Adrenal gland (tissue), 12 donors: Measurements from ENCODE around the gene MCOLN2. TPM values are rescaled to one million over a fixed set of nuclear protein-coding genes. Genes with fewer than 3 reads are reported as not detected.

Source experiments
- DNase-seq, 7 donors: peaks; one replicate each; pipeline ENCODE4 v3.0.0-alpha.2; 2019 to 2020
- H3K27ac ChIP-seq, 5 donors: fragments of 200-600 bp; sonication (generic) in 4 of 5; 1 replicate in 3 of 5; 2 replicates in 2 of 5; pipeline versions ENCODE4 v1.5.1 to v1.8.0; 2016 to 2020; ENCODE audit warnings: mild to moderate bottlenecking in 1 of 5
- H3K27me3 ChIP-seq: fragments of 200-600 bp; 2 replicates; pipeline ENCODE4 v1.8.0; 2021
- H3K36me3 ChIP-seq, 2 donors: fragments of 200-600 bp; replicated peaks in 1 of 2; 1 replicate in 1 of 2; 2 replicates in 1 of 2; pipeline versions ENCODE4 v1.5.1 to v1.8.0; 2018 to 2022
- H3K4me1 ChIP-seq, 2 donors: fragments of 200-600 bp; replicated peaks in 1 of 2; 1 replicate in 1 of 2; 2 replicates in 1 of 2; pipeline versions ENCODE4 v1.5.1 to v1.8.0; 2018 to 2021
- H3K4me3 ChIP-seq, 4 donors: fragments of 200-600 bp; sonication (generic) in 3 of 4; one replicate each; pipeline ENCODE4 v1.5.1; 2016 to 2018
- H3K9me3 ChIP-seq, 3 donors: fragments of 200-600 bp; sonication (generic) in 1 of 3; replicated peaks in 1 of 3; 1 replicate in 2 of 3; 2 replicates in 1 of 3; pipeline versions ENCODE4 v1.5.1 to v1.8.0; 2016 to 2021
- POLR2A ChIP-seq, 2 donors: fragments of 450-650 bp; IDR thresholded peaks; one replicate each; pipeline ENCODE4 v1.6.1; 2017; ENCODE audit warnings: antibody characterized with exemption in 2 of 2, mild to moderate bottlenecking in 2 of 2, moderate library complexity in 1 of 2
- WGBS, 4 donors: extraction: QIAGEN DNeasy Blood & Tissue Kit in 2 of 4; methylation state at CpG; one replicate each; pipeline versions ENCODE4 v1.1.5 to v1.1.7; 2013 to 2017; 5-methylcytosine and 5-hydroxymethylcytosine counted together
- intact Hi-C, 2 donors: fragments of 100-400 bp; cut with DNase I; formaldehyde crosslinking; loops; one replicate each; pipeline versions ENCODE4 v1.14.1 to v1.15.0; 2022 to 2023
- polyA plus RNA-seq, 3 donors: library from polyadenylated mRNA; stranded (reverse); fragments of 200-250 nt in 2 of 3; fragments of 350-450 nt in 1 of 3; fragmentation: Illumina TruSeq in 1 of 3; extraction: RNeasy Lipid Tissue Mini Kit (QIAGEN cat#74804) in 1 of 3; gene quantifications; one replicate each; pipeline ENCODE4 v1.2.3, GENCODE V29; 2013 to 2014
- total RNA-seq, 9 donors: library from RNA; depleted of rRNA in 4 of 9; stranded (reverse); fragments of >200 nt in 4 of 9; fragments of 120-200 nt in 1 of 9; fragmentation: NEBNext Ultra II Directional in 1 of 9; extraction: Animal tissue kit (Norgen Biotek cat#: 25700) in 1 of 9; gene quantifications; one replicate each; pipeline versions ENCODE4 v1.1.0 to v1.2.4, GENCODE V29; 2013 to 2023
- TF ChIP-seq, protein P1 (sequence below), 6 experiments: fragments of 450-650 bp in 4 of 6; fragments of 200-600 bp in 2 of 6; sonication (generic) in 1 of 6; IDR thresholded peaks; 1 replicate in 5 of 6; 2 replicates in 1 of 6; pipeline versions ENCODE4 v1.5.1 to v1.8.0; 2016 to 2021; ENCODE audit warnings: antibody characterized with exemption in 6 of 6, mild to moderate bottlenecking in 2 of 6, moderate library complexity in 1 of 6
- donor health status: healthy with polysubstance abuse.
- donor health status: Bipolar disorder and iron deficiency.
- donor health status: DM: yes; HTN: yes; CAD: no.
- donor health status: DM: no; HTN: no; CAD: no.
- donor health status: DM: no; HTN: no; CAD: no.
- donor health status: DM: yes; HTN: yes; CAD: no.

The MCOLN2 gene
- total and polyA plus RNA-seq, 12 donors = 0.89 to 40.1 (median 14.8) TPM

- Histone ChIP-seq H3K36me3 (no peaks in the 10 kb centered on the region), H3K4me3 (no peak overlapping the region), H3K27me3 (no peaks in the 10 kb centered on the region), H3K9me3 (no peaks in the 10 kb centered on the region), H3K27ac (no peak overlapping the region), H3K4me1 (no peaks in the 10 kb centered on the region)
- DNase-seq = no peak
- intact Hi-C loops = no loop called here
- no peak for TF ChIP-seq POLR2A (IDR thresholded peaks at IDR 0.05)
- TF ChIP-seq, protein P1, sequence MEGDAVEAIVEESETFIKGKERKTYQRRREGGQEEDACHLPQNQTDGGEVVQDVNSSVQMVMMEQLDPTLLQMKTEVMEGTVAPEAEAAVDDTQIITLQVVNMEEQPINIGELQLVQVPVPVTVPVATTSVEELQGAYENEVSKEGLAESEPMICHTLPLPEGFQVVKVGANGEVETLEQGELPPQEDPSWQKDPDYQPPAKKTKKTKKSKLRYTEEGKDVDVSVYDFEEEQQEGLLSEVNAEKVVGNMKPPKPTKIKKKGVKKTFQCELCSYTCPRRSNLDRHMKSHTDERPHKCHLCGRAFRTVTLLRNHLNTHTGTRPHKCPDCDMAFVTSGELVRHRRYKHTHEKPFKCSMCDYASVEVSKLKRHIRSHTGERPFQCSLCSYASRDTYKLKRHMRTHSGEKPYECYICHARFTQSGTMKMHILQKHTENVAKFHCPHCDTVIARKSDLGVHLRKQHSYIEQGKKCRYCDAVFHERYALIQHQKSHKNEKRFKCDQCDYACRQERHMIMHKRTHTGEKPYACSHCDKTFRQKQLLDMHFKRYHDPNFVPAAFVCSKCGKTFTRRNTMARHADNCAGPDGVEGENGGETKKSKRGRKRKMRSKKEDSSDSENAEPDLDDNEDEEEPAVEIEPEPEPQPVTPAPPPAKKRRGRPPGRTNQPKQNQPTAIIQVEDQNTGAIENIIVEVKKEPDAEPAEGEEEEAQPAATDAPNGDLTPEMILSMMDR (IDR thresholded peaks at IDR 0.05) = no peak
Measured at GRCh38 chr1:84985365-84985764, 11.5 kb downstream of the MCOLN2 start.

GRCh38 chr1:84982395-84982794 is 14.5 kb downstream of the MCOLN2 start:
- H3K4me3 ChIP-seq = no peak overlapping the region
- no peaks in the 10 kb centered on the region for H3K4me1 ChIP-seq
- 87 to 93% (median 90%) methylated on average over 2 of the region's 2 CpGs for WGBS, 4 donors

GRCh38 chr1:84975035-84975434 is 21.9 kb downstream of the MCOLN2 start:
- Histone ChIP-seq H3K27me3 (no peaks in the 10 kb centered on the region), H3K36me3 (no peaks in the 10 kb centered on the region), H3K4me3 (no peak overlapping the region), H3K4me1 (peaks cover 12 to 16% of the 10 kb centered on the region in 2 donors), H3K27ac (no peak overlapping the region), H3K9me3 (no peaks in the 10 kb centered on the region)
- 50 to 63% (median 61%) methylated on average over 2 of the region's 2 CpGs for whole genome bisulfite sequencing, 4 donors
- TF ChIP-seq, protein P1 (IDR thresholded peaks at IDR 0.05) = no peak
- TF ChIP-seq POLR2A (IDR thresholded peaks at IDR 0.05) = no peak
- intact Hi-C loops = no loop called here
- DNase-seq = no peak

More at GRCh38 chr1:84982395-84982794, 14.5 kb downstream of the MCOLN2 start:
- Histone ChIP-seq H3K27me3 (no peaks in the 10 kb centered on the region), H3K9me3 (no peaks in the 10 kb centered on the region), H3K36me3 (no peaks in the 10 kb centered on the region), H3K27ac (no peak overlapping the region)
- intact Hi-C loops = no loop called here
- TF ChIP-seq, protein P1 (IDR thresholded peaks at IDR 0.05) = no peak
- DNase-seq = no peak

GRCh38 chr1:84973498-84974334 is 23.2 kb downstream of the MCOLN2 start:
- TF ChIP-seq, protein P1 (IDR thresholded peaks at IDR 0.05) = no peak
- no peak for TF ChIP-seq POLR2A (IDR thresholded peaks at IDR 0.05)
- no peak for DNase-seq
- WGBS, 4 donors = 84 to 91% (median 86%) methylated on average over 7 of the region's 7 CpGs

More at GRCh38 chr1:84973498-84974334, 23.2 kb downstream of the MCOLN2 start:
- no peak overlapping the region for H3K4me3 ChIP-seq
- intact Hi-C loops = no loop called here
- no peaks in the 10 kb centered on the region for H3K36me3 ChIP-seq
- H3K27me3 ChIP-seq = no peaks in the 10 kb centered on the region
- H3K4me1 ChIP-seq = peaks cover 12 to 16% of the 10 kb centered on the region in 2 donors
- no peaks in the 10 kb centered on the region for H3K9me3 ChIP-seq
- no peak overlapping the region for H3K27ac ChIP-seq
